IMR-90 (cell line): ENCODE data around the gene MTFR1L.

Source experiments
- CTCF ChIP-seq: conservative IDR thresholded peaks from 2 replicates; pipeline ENCODE4 v1.5.1; 2012; ENCODE audit warnings: mild to moderate bottlenecking, low read depth, low read length, improper control_type of control experiment
- RAD21 ChIP-seq: IDR thresholded peaks from 2 replicates; pipeline ENCODE4 v1.6.1; 2012; ENCODE audit warnings: low read length, improper control_type of control experiment

GRCh38 chr1:25881266-25881665 lies 61.5 kb downstream of the MTFR1L start:
- no peak for TF ChIP-seq CTCF
- TF ChIP-seq RAD21, result no peak
